ENCODE measurements around the gene GPER1. TPM values are rescaled to one million over a fixed set of nuclear protein-coding genes. Genes with fewer than 3 reads are reported as not detected.

GPER1 gene
- total RNA-seq, 1 donor from 2014 or later = 0.08 TPM

GRCh38 chr7:1098243-1099153 lies 10.6 kb downstream of the GPER1 start:
- TF ChIP-seq, protein P1, sequence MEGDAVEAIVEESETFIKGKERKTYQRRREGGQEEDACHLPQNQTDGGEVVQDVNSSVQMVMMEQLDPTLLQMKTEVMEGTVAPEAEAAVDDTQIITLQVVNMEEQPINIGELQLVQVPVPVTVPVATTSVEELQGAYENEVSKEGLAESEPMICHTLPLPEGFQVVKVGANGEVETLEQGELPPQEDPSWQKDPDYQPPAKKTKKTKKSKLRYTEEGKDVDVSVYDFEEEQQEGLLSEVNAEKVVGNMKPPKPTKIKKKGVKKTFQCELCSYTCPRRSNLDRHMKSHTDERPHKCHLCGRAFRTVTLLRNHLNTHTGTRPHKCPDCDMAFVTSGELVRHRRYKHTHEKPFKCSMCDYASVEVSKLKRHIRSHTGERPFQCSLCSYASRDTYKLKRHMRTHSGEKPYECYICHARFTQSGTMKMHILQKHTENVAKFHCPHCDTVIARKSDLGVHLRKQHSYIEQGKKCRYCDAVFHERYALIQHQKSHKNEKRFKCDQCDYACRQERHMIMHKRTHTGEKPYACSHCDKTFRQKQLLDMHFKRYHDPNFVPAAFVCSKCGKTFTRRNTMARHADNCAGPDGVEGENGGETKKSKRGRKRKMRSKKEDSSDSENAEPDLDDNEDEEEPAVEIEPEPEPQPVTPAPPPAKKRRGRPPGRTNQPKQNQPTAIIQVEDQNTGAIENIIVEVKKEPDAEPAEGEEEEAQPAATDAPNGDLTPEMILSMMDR (IDR thresholded peaks at IDR 0.05; ENCODE audit: insufficient read depth, low read length, poor library complexity, severe bottlenecking) = no peak

DNA sequence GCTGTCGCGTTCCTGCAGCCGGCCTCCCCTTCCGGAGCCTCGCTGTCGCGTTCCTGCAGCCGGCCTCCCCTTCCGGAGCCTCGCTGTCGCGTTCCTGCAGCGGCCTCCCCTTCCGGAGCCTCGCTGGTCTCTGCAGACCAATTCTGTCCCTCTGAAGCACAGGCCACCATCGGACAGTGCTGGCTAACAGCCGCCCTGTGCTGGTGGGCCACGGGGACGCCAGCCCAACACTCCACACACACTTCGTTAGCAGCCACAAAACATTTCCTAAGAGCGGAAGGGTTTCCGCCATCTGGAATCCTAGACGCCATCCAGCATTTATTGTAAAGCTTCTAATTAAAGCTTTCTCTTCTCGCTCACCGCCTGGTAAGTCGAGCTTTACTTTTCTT lies 11.2 kb downstream of the GPER1 start:
- Histone ChIP-seq H3K27me3 (ENCODE audit: control insufficient read depth, insufficient read depth, low read length) (peaks cover 8% of the 10 kb centered on the region), H3K36me3 (ENCODE audit: control insufficient read depth, insufficient read depth, low read length) (peaks cover 1% of the 10 kb centered on the region), H3K4me3 (ENCODE audit: low read depth, low read length) (no peak overlapping the region)
- TF ChIP-seq, protein P1 (IDR thresholded peaks at IDR 0.05; ENCODE audit: insufficient read depth, low read length, poor library complexity, severe bottlenecking) = no peak
- DNase-seq (ENCODE audit: low read depth) = no peak

More at GRCh38 chr7:1098243-1099153, 10.6 kb downstream of the GPER1 start:
- Histone ChIP-seq H3K4me3 (ENCODE audit: low read depth, low read length) (no peak overlapping the region), H3K27me3 (ENCODE audit: control insufficient read depth, insufficient read depth, low read length) (peaks cover 8% of the 10 kb centered on the region), H3K36me3 (ENCODE audit: control insufficient read depth, insufficient read depth, low read length) (peaks cover 1% of the 10 kb centered on the region)
- DNase-seq (ENCODE audit: low read depth) = no peak

GRCh38 chr7:1099637-1100036 lies 11.7 kb downstream of the GPER1 start:
- no peak for DNase-seq (ENCODE audit: low read depth)
- peaks cover 1% of the 10 kb centered on the region for H3K36me3 ChIP-seq (ENCODE audit: control insufficient read depth, insufficient read depth, low read length)
- H3K27me3 ChIP-seq (ENCODE audit: control insufficient read depth, insufficient read depth, low read length) = peaks cover 8% of the 10 kb centered on the region
- TF ChIP-seq, protein P1 (IDR thresholded peaks at IDR 0.05; ENCODE audit: insufficient read depth, low read length, poor library complexity, severe bottlenecking) = no peak
- no peak overlapping the region for H3K4me3 ChIP-seq (ENCODE audit: low read depth, low read length)

GRCh38 chr7:1100386-1100785 lies 12.5 kb downstream of the GPER1 start:
- no peak overlapping the region for H3K4me3 ChIP-seq (ENCODE audit: low read depth, low read length)
- peaks cover 8% of the 10 kb centered on the region for H3K27me3 ChIP-seq (ENCODE audit: control insufficient read depth, insufficient read depth, low read length)
- TF ChIP-seq, protein P1 (IDR thresholded peaks at IDR 0.05; ENCODE audit: insufficient read depth, low read length, poor library complexity, severe bottlenecking) = no peak
- DNase-seq (ENCODE audit: low read depth) = no peak
- H3K36me3 ChIP-seq (ENCODE audit: control insufficient read depth, insufficient read depth, low read length) = peaks cover 1% of the 10 kb centered on the region

DNA sequence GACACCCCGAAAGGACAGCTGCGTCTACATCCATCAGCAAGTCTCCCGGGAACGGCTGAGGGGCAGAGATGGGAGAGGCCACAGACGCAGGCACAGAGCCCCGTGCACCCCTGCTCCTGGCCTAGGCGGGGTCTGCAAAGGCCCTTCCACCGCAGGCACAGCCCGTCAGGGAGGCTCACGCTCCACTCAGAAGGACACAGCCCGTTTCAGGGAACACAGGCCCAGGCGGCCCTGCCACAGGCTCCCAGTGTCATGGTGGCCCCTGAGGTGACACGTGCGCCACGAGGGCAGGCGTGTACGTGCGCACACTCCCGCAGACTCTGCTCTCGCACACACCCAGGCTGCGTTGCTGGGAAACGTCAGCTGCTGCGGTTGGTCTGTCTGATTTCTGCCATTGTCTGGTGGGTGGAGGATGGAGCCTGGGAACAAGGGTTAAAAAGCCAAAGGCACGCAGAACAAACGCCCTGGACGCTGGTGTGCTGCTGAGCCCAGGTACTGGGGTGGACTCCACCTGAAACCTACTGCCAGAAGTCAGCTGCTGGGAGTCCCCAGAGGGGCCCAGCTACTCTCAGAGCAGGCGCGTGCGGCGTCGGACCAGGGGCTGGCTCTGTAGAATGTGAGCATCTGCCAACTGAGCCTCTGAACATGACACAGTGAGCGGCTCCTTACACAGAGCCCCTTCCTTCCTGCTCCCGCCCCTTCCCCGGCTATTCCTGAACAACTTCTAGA lies 13.1 kb downstream of the GPER1 start:
- DNase-seq (ENCODE audit: low read depth) = no peak
- peaks cover 4% of the 10 kb centered on the region for H3K27me3 ChIP-seq (ENCODE audit: control insufficient read depth, insufficient read depth, low read length)
- H3K4me3 ChIP-seq (ENCODE audit: low read depth, low read length) = no peak overlapping the region
- TF ChIP-seq, protein P1 (IDR thresholded peaks at IDR 0.05; ENCODE audit: insufficient read depth, low read length, poor library complexity, severe bottlenecking) = no peak
- H3K36me3 ChIP-seq (ENCODE audit: control insufficient read depth, insufficient read depth, low read length) = peaks cover 1% of the 10 kb centered on the region
